ENCODE results near the gene LUC7L3. TPM values are rescaled to one million over a fixed set of nuclear protein-coding genes. Genes with fewer than 3 reads are reported as not detected.

The LUC7L3 gene
- total RNA-seq, 4 donors from 2014 or later: 75.2 to 199 (median 140) TPM

DNA sequence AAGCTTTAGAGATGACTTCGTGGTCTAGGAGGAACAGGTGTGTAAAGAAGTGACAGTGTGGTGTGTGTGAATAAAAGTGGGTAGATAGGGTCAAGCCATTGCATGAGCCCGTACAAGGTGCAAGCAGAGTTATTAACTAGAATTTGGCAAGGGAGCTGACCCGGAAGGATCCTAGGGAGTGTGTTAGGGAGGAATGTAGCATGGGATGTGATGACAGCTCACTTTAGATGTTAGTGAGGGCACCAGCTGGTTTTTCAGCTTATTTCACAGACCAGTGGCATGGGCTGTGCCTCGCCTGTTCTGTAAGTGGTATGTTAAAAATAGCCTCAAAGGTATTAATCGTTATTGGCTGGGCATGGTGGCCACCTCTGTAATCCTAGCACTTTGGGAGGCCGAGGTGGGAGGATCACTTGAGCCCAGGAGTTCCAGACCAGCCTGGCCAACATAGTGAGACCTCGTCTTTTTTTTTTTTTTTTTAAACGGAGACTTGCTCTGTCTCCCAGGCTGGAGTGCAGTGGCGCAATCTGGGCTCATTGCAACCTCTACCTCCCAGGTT lies 39.7 kb downstream of the LUC7L3 start:
- DNase-seq: no peak
- H3K4me3 ChIP-seq (replicated peaks in 1 of 3): no peak overlapping the region
- intact Hi-C loops (cut with DNase I): no loop called here

DNA sequence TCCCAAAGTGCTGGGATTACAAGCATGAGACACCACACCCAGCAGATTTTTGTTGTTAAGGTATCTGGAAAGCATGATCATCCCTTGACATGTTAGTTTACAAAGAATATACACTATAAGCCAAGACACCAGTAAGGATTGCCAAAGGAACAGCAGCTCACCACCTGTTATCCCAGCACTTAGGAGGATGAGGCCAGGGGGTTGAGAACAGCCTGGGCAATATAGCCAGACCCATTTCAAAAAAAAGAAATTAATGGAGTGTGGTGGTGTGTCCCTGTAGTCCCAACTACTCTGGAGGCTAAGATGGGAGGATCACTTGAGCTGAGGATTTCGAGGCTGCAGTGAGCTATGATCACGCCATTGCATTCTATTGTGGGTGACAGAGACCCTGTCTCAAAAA lies 42.8 kb downstream of the LUC7L3 start:
- no peaks in the 10 kb centered on the region for H3K27me3 ChIP-seq
- H3K36me3 ChIP-seq: no peaks in the 10 kb centered on the region
- no peak overlapping the region for H3K27ac ChIP-seq
- H3K4me3 ChIP-seq (replicated peaks in 1 of 3): no peak overlapping the region
- WGBS, 2 donors: 93 to 97% methylated on average over 2 of the region's 2 CpGs
- TF ChIP-seq POLR2A (IDR thresholded peaks at IDR 0.05): no peak
- intact Hi-C loops (cut with DNase I): no loop called here
- H3K9me3 ChIP-seq: no peaks in the 10 kb centered on the region
- peaks cover 0 to 15% of the 10 kb centered on the region in 2 donors for H3K4me1 ChIP-seq
- no peak for DNase-seq

More for the DNA sequence above, 39.7 kb downstream of the LUC7L3 start:
- no peaks in the 10 kb centered on the region for H3K9me3 ChIP-seq
- WGBS, 2 donors: 69 to 76% methylated on average over 9 of the region's 9 CpGs
- no peak overlapping the region for H3K27ac ChIP-seq
- H3K4me1 ChIP-seq: no peaks in the 10 kb centered on the region
- H3K36me3 ChIP-seq: peaks cover 0 to 6% of the 10 kb centered on the region in 2 donors
- no peak for TF ChIP-seq POLR2A (IDR thresholded peaks at IDR 0.05)
- TF ChIP-seq CTCF (IDR thresholded peaks at IDR 0.05): no peak
- no peaks in the 10 kb centered on the region for H3K27me3 ChIP-seq

DNA sequence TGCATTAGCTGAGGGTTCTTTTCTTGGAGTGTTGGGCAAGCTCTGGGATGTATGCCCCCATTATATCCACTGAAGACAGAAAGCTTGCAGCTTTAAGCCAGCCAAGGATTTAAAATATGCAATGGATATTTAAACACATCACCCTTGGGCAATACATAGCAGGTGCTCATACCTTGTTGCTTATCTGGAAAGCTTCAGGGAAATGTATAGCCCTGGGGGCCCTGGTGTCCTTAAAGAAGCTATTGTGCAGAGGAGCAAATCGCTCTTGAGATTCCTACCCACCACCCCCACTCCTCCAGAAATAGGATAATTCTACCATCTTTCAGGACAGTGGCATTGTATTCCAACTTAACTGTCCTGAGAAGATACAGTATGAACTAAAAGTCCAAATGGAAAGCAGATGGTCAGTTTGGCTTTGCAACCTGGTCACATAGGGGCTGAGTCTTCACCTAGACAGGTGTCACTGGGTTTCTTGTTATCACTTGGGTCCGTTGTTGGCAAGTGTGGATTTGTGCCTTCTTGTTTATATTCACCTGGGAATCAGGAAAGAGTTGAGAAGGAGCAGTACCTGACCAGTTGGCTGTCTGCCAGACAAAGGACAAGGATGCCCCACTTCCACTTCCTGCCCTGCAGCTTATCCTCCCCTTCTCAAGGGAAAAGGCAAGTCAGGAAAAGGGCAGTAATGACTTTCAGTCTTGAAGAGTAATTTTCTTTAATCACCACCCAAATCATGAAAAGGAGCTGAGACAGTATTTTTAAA lies 44.5 kb downstream of the LUC7L3 start:
- intact Hi-C loops (cut with DNase I): no loop called here
- H3K27ac ChIP-seq: no peak overlapping the region
- peak; percentile 25 to 34 for DNase-seq
- H3K27me3 ChIP-seq: no peaks in the 10 kb centered on the region
- H3K9me3 ChIP-seq: no peaks in the 10 kb centered on the region
- H3K36me3 ChIP-seq: no peaks in the 10 kb centered on the region
- peaks cover 0 to 15% of the 10 kb centered on the region in 2 donors for H3K4me1 ChIP-seq
- no peak for TF ChIP-seq POLR2A (IDR thresholded peaks at IDR 0.05)
- TF ChIP-seq CTCF (IDR thresholded peaks at IDR 0.05): no peak
- 55% methylated on average over 2 of the region's 2 CpGs for WGBS, 2 donors
- no peak overlapping the region for H3K4me3 ChIP-seq (replicated peaks in 1 of 3)

DNA sequence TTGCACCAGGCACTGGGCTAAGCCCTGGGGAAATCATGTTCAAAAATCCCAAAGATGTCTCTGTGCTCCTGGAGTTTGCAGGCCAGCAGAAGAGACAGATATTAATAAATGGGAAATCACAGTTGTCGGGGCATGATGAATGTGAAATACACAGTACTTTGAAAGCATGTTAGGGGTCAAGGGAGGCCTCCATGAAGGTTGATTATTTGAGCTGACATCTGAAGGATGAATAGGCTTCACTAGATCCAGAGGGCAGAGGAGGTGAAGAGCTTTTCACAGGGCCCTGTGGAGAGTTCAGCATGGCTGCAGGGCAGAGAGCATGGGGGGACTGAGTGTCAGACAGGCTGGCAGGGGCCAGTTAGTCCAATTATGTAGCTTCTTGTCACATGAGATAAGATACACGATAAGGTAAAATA lies 45.3 kb downstream of the LUC7L3 start:
- 69 to 72% methylated on average over 2 of the region's 2 CpGs for WGBS, 2 donors

More for the DNA sequence above, 45.3 kb downstream of the LUC7L3 start:
- no peak for DNase-seq
- TF ChIP-seq CTCF (IDR thresholded peaks at IDR 0.05): no peak
- TF ChIP-seq POLR2A (IDR thresholded peaks at IDR 0.05): no peak
- peaks cover 0 to 15% of the 10 kb centered on the region in 2 donors for H3K4me1 ChIP-seq
- H3K27me3 ChIP-seq: no peaks in the 10 kb centered on the region
- H3K36me3 ChIP-seq: no peaks in the 10 kb centered on the region
- intact Hi-C loops (cut with DNase I): no loop called here
- H3K27ac ChIP-seq: no peak overlapping the region
- no peak overlapping the region for H3K4me3 ChIP-seq (replicated peaks in 1 of 3)
- H3K9me3 ChIP-seq: no peaks in the 10 kb centered on the region

All from thyroid gland (tissue), 4 donors.